ENCODE results near the gene LIPF. TPM values are rescaled to one million over a fixed set of nuclear protein-coding genes. Genes with fewer than 3 reads are reported as not detected.

LIPF gene
- polyA plus RNA-seq, 1 of the 3 experiments (the other 2 are of a cell fraction): 0.07 TPM

DNA sequence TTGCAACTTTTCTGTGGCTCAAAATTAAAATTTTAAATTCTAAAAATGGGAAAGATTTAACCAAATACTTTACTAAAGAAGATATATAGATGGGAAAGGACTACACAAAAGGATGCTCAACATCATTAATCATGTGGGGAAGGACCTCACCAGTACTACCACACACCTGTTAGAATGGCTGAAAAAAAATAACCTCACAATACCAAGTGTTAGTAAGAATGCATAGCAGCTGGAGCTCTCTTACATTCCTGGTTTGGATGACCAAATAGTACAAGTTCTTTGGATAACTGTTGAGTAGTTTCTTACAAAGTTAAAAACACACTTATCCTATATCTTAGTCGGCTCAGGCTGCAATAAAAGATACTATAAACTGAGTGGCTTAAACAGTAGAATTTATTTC is 43.8 kb upstream of the LIPF start:
- POLR2A ChIA-PET: no interaction called here
- TF ChIP-seq RFX5 (IDR thresholded peaks at IDR 0.05; ENCODE audit: low read length): no peak
- no peak for TF ChIP-seq NRF1 (IDR thresholded peaks at IDR 0.05; ENCODE audit: low read depth, low read length)
- no peak for TF ChIP-seq GABPA (IDR thresholded peaks at IDR 0.05; ENCODE audit: low read depth)
- TF ChIP-seq, protein P1, sequence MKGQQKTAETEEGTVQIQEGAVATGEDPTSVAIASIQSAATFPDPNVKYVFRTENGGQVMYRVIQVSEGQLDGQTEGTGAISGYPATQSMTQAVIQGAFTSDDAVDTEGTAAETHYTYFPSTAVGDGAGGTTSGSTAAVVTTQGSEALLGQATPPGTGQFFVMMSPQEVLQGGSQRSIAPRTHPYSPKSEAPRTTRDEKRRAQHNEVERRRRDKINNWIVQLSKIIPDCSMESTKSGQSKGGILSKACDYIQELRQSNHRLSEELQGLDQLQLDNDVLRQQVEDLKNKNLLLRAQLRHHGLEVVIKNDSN (IDR thresholded peaks at IDR 0.05; ENCODE audit: borderline replicate concordance, low read depth): no peak
- no peak for TF ChIP-seq NFIC (IDR thresholded peaks at IDR 0.05; ENCODE audit: borderline replicate concordance)
- TF ChIP-seq FOXJ3 (CRISPR knock-in tag; IDR thresholded peaks at IDR 0.05): no peak
- no peak for TF ChIP-seq TEAD4 (IDR thresholded peaks at IDR 0.05; ENCODE audit: borderline replicate concordance, insufficient read depth)
- TF ChIP-seq RAD21 (IDR thresholded peaks at IDR 0.05; ENCODE audit: low read length): no peak
- 68% methylated on average over 1 of the region's 1 CpG for WGBS (ENCODE audit: low lambda C conversion rate)
- no peaks in the 10 kb centered on the region for H4K20me1 ChIP-seq (ENCODE audit: insufficient read depth)
- no peak for DNase-seq
- CTCF ChIA-PET: interaction anchor here (0.8 kb wide), 1 partner anchor 55 kb away, joined by 3 read pairs; no protein-coding TSS in a partner anchor
- H3K9me2 ChIP-seq: no peaks in the 10 kb centered on the region
- no peak overlapping the region for H3K27ac ChIP-seq (ENCODE audit: low read depth in 2 of 2, low read length in 1 of 2)
- H3K36me3 ChIP-seq (replicated peaks in 1 of 2; ENCODE audit: control insufficient read depth in 1 of 2, insufficient read depth in 2 of 2, low read length in 1 of 2): no peaks in the 10 kb centered on the region
- no peak overlapping the region for H3K4me2 ChIP-seq
- no peak overlapping the region for H3K4me3 ChIP-seq (ENCODE audit: low read depth in 2 of 2, low read length in 1 of 2)
- no peaks in the 10 kb centered on the region for H3F3A ChIP-seq (replicated peaks; ENCODE audit: insufficient read depth)
- H3K79me2 ChIP-seq (ENCODE audit: insufficient read depth): no peaks in the 10 kb centered on the region
- H3K9ac ChIP-seq: no peak overlapping the region
- H3K9me3 ChIP-seq: no peaks in the 10 kb centered on the region
- H3K27me3 ChIP-seq (ENCODE audit: insufficient read depth): no peaks in the 10 kb centered on the region
- H3K4me1 ChIP-seq (ENCODE audit: control insufficient read depth in 1 of 2, insufficient read depth in 2 of 2, low read depth in 1 of 2, low read length in 1 of 2): peaks cover 0 to 10% of the 10 kb centered on the region in 2 experiments; a peak in 2 of 4 replicates
- no peak overlapping the region for H2AFZ ChIP-seq (ENCODE audit: low read depth)

DNA sequence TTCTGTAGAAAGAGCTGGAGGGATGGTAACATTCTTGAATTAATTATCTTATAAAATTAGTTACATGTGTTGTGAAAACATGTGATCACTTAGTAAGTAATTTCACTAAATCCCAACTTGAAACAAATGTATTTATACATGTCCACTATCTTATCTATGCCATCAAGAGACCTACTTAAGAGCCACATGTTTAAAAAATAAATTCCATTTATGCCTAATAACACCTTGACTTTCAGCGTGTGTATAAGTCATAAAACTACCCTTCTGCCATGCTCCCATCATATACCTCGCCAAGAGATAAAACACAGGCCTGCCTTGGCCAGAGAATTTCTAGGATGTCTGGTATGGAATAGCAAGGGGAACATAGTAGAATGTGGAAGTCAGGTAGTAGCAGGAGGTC is 40.4 kb upstream of the LIPF start:
- 29% methylated on average over 2 of the region's 2 CpGs for WGBS (ENCODE audit: low lambda C conversion rate)
- no peaks in the 10 kb centered on the region for H4K20me1 ChIP-seq (ENCODE audit: insufficient read depth)
- H3K9ac ChIP-seq: no peak overlapping the region
- no peaks in the 10 kb centered on the region for H3K27me3 ChIP-seq (ENCODE audit: insufficient read depth)
- peak; percentile 19 for DNase-seq
- H3K4me3 ChIP-seq (ENCODE audit: low read depth in 2 of 2, low read length in 1 of 2): no peak overlapping the region
- no peaks in the 10 kb centered on the region for H3K9me2 ChIP-seq
- CTCF ChIA-PET: no interaction called here
- TF ChIP-seq NFIC (IDR thresholded peaks at IDR 0.05; ENCODE audit: borderline replicate concordance) (no peak), FOXM1 (IDR thresholded peaks at IDR 0.05; ENCODE audit: low read depth) (no peak), EP300 (IDR thresholded peaks at IDR 0.05; ENCODE audit: borderline replicate concordance in 1 of 2, low read depth in 1 of 2, low read length in 1 of 2) (peak in 1 of 2 experiments; percentile 80; a peak in 2 of 4 replicates), MXI1 (IDR thresholded peaks at IDR 0.05; ENCODE audit: low read depth, low read length) (peak; percentile 64; the same call in 1 of the 2 replicates), RXRA (IDR thresholded peaks at IDR 0.05; ENCODE audit: borderline replicate concordance, low read depth) (no peak), GABPA (IDR thresholded peaks at IDR 0.05; ENCODE audit: low read depth) (no peak), POLR2AphosphoS5 (IDR thresholded peaks at IDR 0.05; ENCODE audit: low read depth, low read length) (no peak), USF2 (IDR thresholded peaks at IDR 0.05; ENCODE audit: borderline replicate concordance, low read depth, low read length) (no peak), NRF1 (IDR thresholded peaks at IDR 0.05; ENCODE audit: low read depth, low read length) (no peak), TCF12 (IDR thresholded peaks at IDR 0.05) (peak; percentile 3; the same call in 1 of the 2 replicates), FOXJ3 (CRISPR knock-in tag; IDR thresholded peaks at IDR 0.05) (no peak), JUND (IDR thresholded peaks at IDR 0.05) (no peak), PBX3 (IDR thresholded peaks at IDR 0.05) (no peak), TAF1 (IDR thresholded peaks at IDR 0.05; ENCODE audit: borderline replicate concordance, low read depth, low read length) (no peak), YY1 (IDR thresholded peaks at IDR 0.05; ENCODE audit: low read depth) (no peak), EZH2phosphoT487 (IDR thresholded peaks at IDR 0.05; ENCODE audit: borderline replicate concordance, low read depth) (no peak), FOSL2 (IDR thresholded peaks at IDR 0.05; ENCODE audit: borderline replicate concordance, low read depth) (no peak), SMC3 (IDR thresholded peaks at IDR 0.05; ENCODE audit: low read depth, low read length) (no peak), RCOR1 (IDR thresholded peaks at IDR 0.05; ENCODE audit: low read length) (peak; percentile 66; the same call in 1 of the 2 replicates), GATA2 (CRISPR knock-in tag; IDR thresholded peaks at IDR 0.05) (peak; percentile 72), TEAD4 (IDR thresholded peaks at IDR 0.05; ENCODE audit: borderline replicate concordance, insufficient read depth) (no peak)
- peaks cover 0 to 7% of the 10 kb centered on the region in 2 experiments; a peak in 2 of 4 replicates for H3K4me1 ChIP-seq (ENCODE audit: control insufficient read depth in 1 of 2, insufficient read depth in 2 of 2, low read depth in 1 of 2, low read length in 1 of 2)
- H3K36me3 ChIP-seq (replicated peaks in 1 of 2; ENCODE audit: control insufficient read depth in 1 of 2, insufficient read depth in 2 of 2, low read length in 1 of 2): no peaks in the 10 kb centered on the region
- no peaks in the 10 kb centered on the region for H3K9me3 ChIP-seq
- POLR2A ChIA-PET: no interaction called here
- no peaks in the 10 kb centered on the region for H3K79me2 ChIP-seq (ENCODE audit: insufficient read depth)
- no peaks in the 10 kb centered on the region for H3F3A ChIP-seq (replicated peaks; ENCODE audit: insufficient read depth)
- H2AFZ ChIP-seq (ENCODE audit: low read depth): no peak overlapping the region
- H3K27ac ChIP-seq (ENCODE audit: low read depth in 2 of 2, low read length in 1 of 2): peak overlapping the region in 1 of 2 experiments; percentile 64; a peak in 2 of 4 replicates
- H3K4me2 ChIP-seq: no peak overlapping the region

All from SK-N-SH (cell line).